H1 (cell line): ENCODE results near the gene TAF11L2.
"Not testable (repeated sequence)": the region's sequence is repeated elsewhere in the genome, so short reads cannot be mapped to it uniquely, and the experiment has no call there.

Source experiments
- ASH2L ChIP-seq: fragments of 200-600, 300-600 bp; sonication (generic); IDR thresholded peaks from one replicate; pipeline ENCODE4 v1.7.1; 2017; ENCODE audit warnings: low read length
- BACH1 ChIP-seq: IDR thresholded peaks from 2 replicates; pipeline ENCODE4 v1.6.1; 2012; ENCODE audit warnings: low read length, improper control_type of control experiment
- CHD2 ChIP-seq: IDR thresholded peaks from 2 replicates; pipeline ENCODE4 v1.6.1; 2012; ENCODE audit warnings: low read length, improper control_type of control experiment
- HDAC2 ChIP-seq, 2 experiments: fragments of 300-600 bp in 1 of 2; sonication (generic) in 1 of 2; IDR thresholded peaks; 2 replicates each; pipeline ENCODE4 v1.6.1; 2011 to 2012; ENCODE audit warnings: low read depth in 2 of 2, low read length in 2 of 2, mild to moderate bottlenecking in 2 of 2, moderate library complexity in 2 of 2, borderline replicate concordance in 1 of 2, inconsistent platforms in 1 of 2
- JUN ChIP-seq: IDR thresholded peaks from 2 replicates; pipeline ENCODE4 v1.6.1; 2011; ENCODE audit warnings: low read depth, mild to moderate bottlenecking, improper control_type of control experiment, low read length
- NANOG ChIP-seq: IDR thresholded peaks from 2 replicates; pipeline ENCODE4 v1.6.1; 2011; ENCODE audit warnings: low read length, low read depth, mild to moderate bottlenecking, inconsistent platforms; ENCODE audit not compliant: insufficient read depth, poor library complexity, severe bottlenecking
- POLR2AphosphoS5 ChIP-seq: IDR thresholded peaks from 2 replicates; pipeline ENCODE4 v1.6.1; 2011; ENCODE audit warnings: low read depth, low read length
- RXRA ChIP-seq: IDR thresholded peaks from 2 replicates; pipeline ENCODE4 v1.6.1; 2011; ENCODE audit warnings: low read depth, mild to moderate bottlenecking, low read length, moderate library complexity; ENCODE audit not compliant: insufficient read depth
- SAP30 ChIP-seq: fragments of 300-600 bp; sonication (generic); IDR thresholded peaks from 2 replicates; pipeline ENCODE4 v1.7.1; 2012; ENCODE audit warnings: low read length, moderate library complexity, mild to moderate bottlenecking, inconsistent platforms; ENCODE audit not compliant: insufficient read depth, insufficient replicate concordance
- YY1 ChIP-seq: IDR thresholded peaks from 2 replicates; pipeline ENCODE4 v1.6.1; 2011; ENCODE audit warnings: low read depth, mild to moderate bottlenecking, low read length
- ZNF274 ChIP-seq: IDR thresholded peaks from 2 replicates; pipeline ENCODE4 v1.7.0; 2012; ENCODE audit warnings: low read length, borderline replicate concordance; ENCODE audit errors: extremely low read depth
- TF ChIP-seq, protein P1 (sequence below), 3 experiments: IDR thresholded peaks; 1 replicate in 2 of 3; 2 replicates in 1 of 3; pipeline versions ENCODE4 v1.5.1 to v1.6.1; 2011; ENCODE audit warnings: low read length in 3 of 3, mild to moderate bottlenecking in 3 of 3, inconsistent platforms in 2 of 3, low read depth in 1 of 3, moderate library complexity in 1 of 3; ENCODE audit not compliant: insufficient read depth in 1 of 3; ENCODE audit errors: control extremely low read depth in 1 of 3
- TF ChIP-seq, protein P2 (sequence below): IDR thresholded peaks from 2 replicates; pipeline ENCODE4 v1.6.1; 2012; ENCODE audit warnings: low read length, inconsistent platforms
- TF ChIP-seq, protein P3 (sequence below): IDR thresholded peaks from 2 replicates; pipeline ENCODE4 v1.6.1; 2012; ENCODE audit warnings: inconsistent platforms

DNA sequence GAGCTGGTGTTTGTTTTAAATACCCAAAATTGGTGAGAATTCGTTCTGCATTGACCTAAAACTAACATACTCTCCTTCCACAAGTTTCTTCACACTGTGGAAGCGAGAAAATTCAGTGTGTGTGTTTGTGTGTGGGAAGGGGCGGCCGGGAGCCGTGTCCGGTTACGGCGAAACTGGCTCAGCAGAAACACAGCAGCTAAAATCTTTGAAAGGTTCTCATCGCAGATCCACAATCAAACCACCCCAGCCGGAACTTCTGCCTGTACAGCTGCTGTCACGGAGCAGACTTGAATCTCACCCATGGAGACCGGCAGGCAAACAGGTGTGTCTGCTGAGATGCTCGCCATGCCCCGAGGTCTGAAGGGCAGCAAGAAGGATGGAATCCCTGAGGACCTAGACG is 30.3 kb downstream of the TAF11L2 start, which contains the start of gene TAF11L6:
- TF ChIP-seq, protein P1, sequence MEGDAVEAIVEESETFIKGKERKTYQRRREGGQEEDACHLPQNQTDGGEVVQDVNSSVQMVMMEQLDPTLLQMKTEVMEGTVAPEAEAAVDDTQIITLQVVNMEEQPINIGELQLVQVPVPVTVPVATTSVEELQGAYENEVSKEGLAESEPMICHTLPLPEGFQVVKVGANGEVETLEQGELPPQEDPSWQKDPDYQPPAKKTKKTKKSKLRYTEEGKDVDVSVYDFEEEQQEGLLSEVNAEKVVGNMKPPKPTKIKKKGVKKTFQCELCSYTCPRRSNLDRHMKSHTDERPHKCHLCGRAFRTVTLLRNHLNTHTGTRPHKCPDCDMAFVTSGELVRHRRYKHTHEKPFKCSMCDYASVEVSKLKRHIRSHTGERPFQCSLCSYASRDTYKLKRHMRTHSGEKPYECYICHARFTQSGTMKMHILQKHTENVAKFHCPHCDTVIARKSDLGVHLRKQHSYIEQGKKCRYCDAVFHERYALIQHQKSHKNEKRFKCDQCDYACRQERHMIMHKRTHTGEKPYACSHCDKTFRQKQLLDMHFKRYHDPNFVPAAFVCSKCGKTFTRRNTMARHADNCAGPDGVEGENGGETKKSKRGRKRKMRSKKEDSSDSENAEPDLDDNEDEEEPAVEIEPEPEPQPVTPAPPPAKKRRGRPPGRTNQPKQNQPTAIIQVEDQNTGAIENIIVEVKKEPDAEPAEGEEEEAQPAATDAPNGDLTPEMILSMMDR (IDR thresholded peaks at IDR 0.05; ENCODE audit: control extremely low read depth in 1 of 3, insufficient read depth in 1 of 3, low read depth in 1 of 3, low read length in 3 of 3), result not testable (repeated sequence)
- not testable (repeated sequence) for TF ChIP-seq ZNF274; JUN; HDAC2 (IDR thresholded peaks at IDR 0.05; ENCODE audit: borderline replicate concordance in 1 of 2, low read depth in 2 of 2, low read length in 2 of 2); NANOG; BACH1; ASH2L; POLR2AphosphoS5; SAP30; RXRA; CHD2; YY1
- TF ChIP-seq, protein P2, sequence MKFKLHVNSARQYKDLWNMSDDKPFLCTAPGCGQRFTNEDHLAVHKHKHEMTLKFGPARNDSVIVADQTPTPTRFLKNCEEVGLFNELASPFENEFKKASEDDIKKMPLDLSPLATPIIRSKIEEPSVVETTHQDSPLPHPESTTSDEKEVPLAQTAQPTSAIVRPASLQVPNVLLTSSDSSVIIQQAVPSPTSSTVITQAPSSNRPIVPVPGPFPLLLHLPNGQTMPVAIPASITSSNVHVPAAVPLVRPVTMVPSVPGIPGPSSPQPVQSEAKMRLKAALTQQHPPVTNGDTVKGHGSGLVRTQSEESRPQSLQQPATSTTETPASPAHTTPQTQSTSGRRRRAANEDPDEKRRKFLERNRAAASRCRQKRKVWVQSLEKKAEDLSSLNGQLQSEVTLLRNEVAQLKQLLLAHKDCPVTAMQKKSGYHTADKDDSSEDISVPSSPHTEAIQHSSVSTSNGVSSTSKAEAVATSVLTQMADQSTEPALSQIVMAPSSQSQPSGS, result not testable (repeated sequence)
- TF ChIP-seq, protein P3, sequence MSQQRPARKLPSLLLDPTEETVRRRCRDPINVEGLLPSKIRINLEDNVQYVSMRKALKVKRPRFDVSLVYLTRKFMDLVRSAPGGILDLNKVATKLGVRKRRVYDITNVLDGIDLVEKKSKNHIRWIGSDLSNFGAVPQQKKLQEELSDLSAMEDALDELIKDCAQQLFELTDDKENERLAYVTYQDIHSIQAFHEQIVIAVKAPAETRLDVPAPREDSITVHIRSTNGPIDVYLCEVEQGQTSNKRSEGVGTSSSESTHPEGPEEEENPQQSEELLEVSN, result not testable (repeated sequence)
